Epidermal melanocyte (primary cell): ENCODE measurements around the gene SLC13A3.

Experiments used
- DNase-seq: peaks from one replicate; pipeline ENCODE4 v3.0.0; 2011; ENCODE audit warnings: low spot score; ENCODE audit not compliant: insufficient read length

Gene SLC13A3

DNA sequence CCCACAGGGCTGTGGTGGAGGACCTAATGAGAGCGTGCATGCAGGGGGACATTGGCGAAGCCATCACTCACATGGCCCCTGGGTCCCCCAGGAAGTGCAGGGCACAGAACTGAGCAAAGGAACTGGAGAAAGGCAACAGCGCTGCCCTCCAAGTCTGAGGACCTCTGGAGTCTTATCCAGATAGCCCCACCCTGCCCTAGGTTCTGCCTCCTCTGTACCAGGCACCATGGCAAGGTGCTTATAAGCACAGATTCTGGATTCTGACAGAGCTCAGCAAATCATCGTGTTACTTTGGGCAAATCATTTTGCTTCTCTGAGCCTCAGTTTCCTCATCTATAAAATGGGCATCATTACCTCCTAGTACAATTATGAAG, 44.5 kb downstream of the SLC13A3 start:
- no peak for DNase-seq

- no peak for DNase-seq
These were observed 45.1 kb downstream of the SLC13A3 start for GRCh38 chr20:46605978-46606816.

- no peak for DNase-seq
These were observed 46.1 kb downstream of the SLC13A3 start for GRCh38 chr20:46605181-46605580.

- no peak for DNase-seq
These were observed 46.6 kb downstream of the SLC13A3 start for GRCh38 chr20:46604551-46605133.

DNA sequence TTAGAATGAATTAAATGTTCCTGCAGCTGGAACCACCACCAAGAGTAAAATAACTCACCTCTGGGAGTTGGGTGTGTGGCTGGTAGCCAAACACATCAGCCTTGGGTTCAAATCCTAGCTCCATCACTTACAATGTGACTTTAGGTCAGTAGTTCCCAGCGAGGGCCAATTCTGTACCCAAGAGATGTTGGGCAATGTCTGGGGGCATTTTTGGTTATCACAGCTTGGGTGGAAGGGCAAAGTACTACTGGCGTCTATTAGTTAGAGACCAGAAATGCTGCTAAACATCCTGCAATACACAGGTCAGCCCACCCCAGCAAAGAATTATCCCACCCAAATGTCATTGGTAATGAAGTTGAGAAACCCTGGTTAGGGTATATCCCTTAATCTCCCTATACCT, 48.8 kb downstream of the SLC13A3 start:
- DNase-seq: no peak

- DNase-seq: no peak
These were observed 49.6 kb downstream of the SLC13A3 start for GRCh38 chr20:46601603-46602122.

- DNase-seq: no peak
These were observed 50.9 kb downstream of the SLC13A3 start for GRCh38 chr20:46600286-46600752.

DNA sequence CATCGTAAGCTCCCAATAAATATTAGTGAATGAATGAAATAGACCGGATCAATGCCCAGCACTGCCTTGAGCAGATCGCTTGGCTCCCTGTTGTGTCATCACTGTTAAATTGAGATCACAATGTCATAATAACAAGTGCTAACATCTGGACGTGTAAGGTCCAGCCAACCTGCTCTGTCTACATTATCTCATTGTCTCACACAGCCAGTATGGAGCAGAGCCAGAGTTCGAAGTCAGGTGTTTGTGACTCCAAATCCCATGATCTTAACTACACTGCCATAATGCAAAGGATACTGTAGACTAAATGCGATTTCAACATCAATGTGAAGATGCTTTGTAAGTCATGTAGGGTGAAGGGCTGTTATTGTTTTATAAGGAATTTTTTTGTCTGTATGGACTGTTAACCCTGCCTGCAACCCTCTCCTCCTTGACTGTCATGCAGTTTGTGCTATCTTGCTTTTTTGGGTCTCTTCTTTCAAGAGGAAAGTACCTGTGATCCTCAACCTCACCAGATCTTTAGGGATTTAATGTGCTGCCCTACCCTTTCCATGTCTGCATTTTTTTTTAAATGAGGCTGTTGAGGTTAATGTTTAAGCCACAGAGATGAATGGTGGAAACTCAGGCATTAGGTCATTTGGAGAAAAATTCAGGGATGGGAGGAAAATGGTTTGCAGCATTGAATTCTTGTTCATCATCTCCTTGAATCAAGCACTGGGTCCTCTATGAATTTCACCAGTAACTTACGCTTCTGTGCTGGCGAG, 51.9 kb downstream of the SLC13A3 start:
- no peak for DNase-seq

GRCh38 chr20:46595933-46596332, 55.3 kb downstream of the SLC13A3 start:
- DNase-seq: no peak

DNA sequence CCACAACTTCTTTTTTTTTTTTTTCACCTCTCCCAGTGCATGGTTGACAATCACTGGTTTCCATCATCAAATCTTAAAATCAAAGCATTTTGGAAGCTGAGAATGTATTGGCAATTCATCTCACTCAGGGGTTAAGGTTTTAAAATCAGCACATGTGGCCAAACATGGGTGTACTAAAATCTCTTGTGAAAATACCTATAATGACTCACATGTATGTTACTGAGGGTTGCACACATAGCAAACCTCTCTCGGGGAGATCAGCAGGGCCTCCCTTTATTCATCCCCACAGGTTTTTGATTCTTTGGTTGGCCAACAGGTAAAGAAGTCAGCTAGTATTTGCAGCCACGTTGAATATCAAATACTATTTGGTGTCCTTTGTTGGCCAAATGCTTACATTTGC, 56.5 kb downstream of the SLC13A3 start:
- no peak for DNase-seq

- DNase-seq: no peak
These were observed 58.5 kb downstream of the SLC13A3 start for GRCh38 chr20:46592580-46593362.

- no peak for DNase-seq
These were observed 60.8 kb downstream of the SLC13A3 start for GRCh38 chr20:46590443-46590842.

- no peak for DNase-seq
These were observed 62.4 kb downstream of the SLC13A3 start for GRCh38 chr20:46588532-46589511.

- DNase-seq: no peak
These were observed 63.3 kb downstream of the SLC13A3 start for GRCh38 chr20:46587986-46588385.

- no peak for DNase-seq
These were observed 64.5 kb downstream of the SLC13A3 start for GRCh38 chr20:46586724-46587123.

- no peak for DNase-seq
These were observed 66.8 kb downstream of the SLC13A3 start for GRCh38 chr20:46584508-46584907.

DNA sequence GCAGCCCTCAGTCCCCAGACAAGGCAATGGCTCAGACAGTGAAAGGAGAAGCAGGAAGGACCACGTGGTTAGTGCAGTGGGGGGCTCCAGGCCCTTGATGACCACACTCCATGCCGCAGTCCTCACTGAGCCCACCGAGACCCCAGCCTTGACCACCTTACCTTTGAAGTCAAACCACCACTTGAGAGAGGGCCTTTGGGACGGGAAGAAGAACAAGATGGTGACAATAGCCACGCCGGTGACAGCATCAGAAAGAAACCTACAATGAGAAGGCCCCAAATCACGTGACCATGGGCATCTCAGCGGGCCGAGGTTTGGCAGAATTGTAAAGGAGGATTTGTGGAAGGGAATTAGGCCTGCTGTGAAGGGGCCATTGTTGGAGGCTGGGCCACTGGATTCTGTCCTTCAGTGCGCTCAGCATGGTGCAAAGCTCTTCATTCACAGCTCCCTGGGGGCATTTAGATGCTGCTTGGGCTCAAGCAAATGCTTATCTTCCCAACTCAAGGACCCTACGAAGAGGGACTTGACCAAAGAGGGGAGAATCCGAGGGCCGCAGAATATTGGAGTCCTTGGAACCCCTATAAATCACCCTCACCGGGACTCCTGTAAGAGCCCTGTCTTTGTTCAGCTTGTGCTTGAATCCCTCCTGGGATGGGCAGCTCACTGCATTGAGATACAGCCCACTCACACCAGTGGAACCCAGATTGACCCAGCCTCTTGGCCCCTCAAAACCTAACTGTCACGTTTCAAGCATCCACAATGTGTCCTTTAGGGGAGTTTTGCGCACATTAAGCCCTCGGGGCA, 67.6 kb downstream of the SLC13A3 start:
- DNase-seq: no peak

GRCh38 chr20:46582648-46583047, 68.6 kb downstream of the SLC13A3 start:
- DNase-seq: no peak

DNA sequence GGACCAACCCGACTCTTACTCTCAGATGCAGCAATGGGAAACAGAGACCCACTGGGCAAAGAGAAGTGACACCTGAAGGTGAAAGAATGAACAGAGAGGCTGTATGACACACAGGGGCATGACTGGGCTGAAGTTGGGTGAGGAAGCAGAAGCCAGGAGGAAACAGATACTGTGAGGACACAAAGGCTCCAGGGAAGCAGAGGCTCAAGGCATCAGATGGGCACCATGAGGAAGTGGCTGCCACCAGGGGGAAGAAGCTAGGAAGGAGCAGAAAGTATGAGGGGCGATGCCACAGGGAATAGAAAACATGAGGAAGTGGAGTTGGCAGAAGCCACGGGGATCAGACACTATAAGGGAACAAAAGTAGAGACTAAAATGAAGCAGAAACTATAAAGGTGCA, 69.9 kb downstream of the SLC13A3 start:
- no peak for DNase-seq
